Spleen (tissue), 7 donors: ENCODE measurements around the gene BCL7A.

Source experiments
- POLR2A ChIP-seq, 3 donors: fragments of 450-650 bp; IDR thresholded peaks; one replicate each; pipeline ENCODE4 v1.5.1; 2017; ENCODE audit warnings: antibody characterized with exemption in 3 of 3, mild to moderate bottlenecking in 1 of 3
- POLR2AphosphoS5 ChIP-seq, 3 donors: sonication (generic); formaldehyde crosslinking; IDR thresholded peaks; one replicate each; pipeline ENCODE4 v1.5.1; 2017; ENCODE audit warnings: antibody characterized with exemption in 3 of 3
- TF ChIP-seq, protein P1 (sequence below), 11 experiments: fragments of 200-600 bp in 7 of 11; fragments of 450-650 bp in 4 of 11; sonication (generic) in 4 of 11; IDR thresholded peaks in 8 of 11; conservative IDR thresholded peaks in 3 of 11; 1 replicate in 7 of 11; 2 replicates in 4 of 11; pipeline versions ENCODE4 v1.4.0 to v1.8.0; 2016 to 2021; ENCODE audit warnings: antibody characterized with exemption in 11 of 11, inconsistent platforms in 4 of 11, mild to moderate bottlenecking in 1 of 11
- donor health status: DM: no; HTN: no; CAD: no; lungs with moderate emphysema.
- donor health status: DM: no; HTN: no; CAD: no.
- donor health status: DM: no; HTN: no; CAD: no.

DNA sequence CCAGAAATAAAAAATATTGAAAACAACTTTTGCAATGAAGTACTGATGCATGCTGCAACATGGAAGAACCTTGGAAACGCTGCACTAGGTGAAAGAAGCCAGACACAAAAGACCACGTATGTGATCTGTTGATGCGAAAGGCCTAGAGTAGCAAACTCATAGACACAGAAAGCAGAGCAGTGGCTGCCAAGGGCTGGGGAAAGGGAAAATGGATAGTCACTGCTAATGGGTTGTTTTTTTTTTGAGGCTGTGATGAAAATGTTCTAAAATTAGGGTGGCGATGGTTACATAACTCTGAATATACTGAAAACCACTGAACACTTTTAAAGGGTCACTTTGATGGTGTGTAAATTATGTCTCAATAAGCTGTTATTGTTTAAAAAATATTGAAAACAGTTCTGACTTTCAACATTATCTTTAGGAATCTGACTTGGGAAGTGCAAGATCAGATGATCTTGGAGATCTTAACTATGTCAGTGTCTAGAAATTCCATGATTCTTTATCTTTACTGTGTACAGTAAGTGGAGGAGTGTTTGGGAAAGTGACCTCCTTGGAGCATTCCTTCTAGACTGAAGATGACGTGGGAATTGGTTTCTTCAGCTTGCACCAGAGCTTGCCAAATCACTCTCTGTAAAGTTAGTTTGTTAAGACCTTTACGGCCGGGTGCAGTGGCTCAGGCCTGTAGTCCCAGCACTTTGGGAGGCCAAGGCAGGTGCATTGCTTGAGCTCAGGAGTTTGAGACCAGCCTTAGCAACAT is 69.3 kb downstream of the BCL7A start:
- TF ChIP-seq POLR2A (IDR thresholded peaks at IDR 0.05), result no peak
- TF ChIP-seq POLR2AphosphoS5 (IDR thresholded peaks at IDR 0.05), result no peak
- TF ChIP-seq, protein P1, sequence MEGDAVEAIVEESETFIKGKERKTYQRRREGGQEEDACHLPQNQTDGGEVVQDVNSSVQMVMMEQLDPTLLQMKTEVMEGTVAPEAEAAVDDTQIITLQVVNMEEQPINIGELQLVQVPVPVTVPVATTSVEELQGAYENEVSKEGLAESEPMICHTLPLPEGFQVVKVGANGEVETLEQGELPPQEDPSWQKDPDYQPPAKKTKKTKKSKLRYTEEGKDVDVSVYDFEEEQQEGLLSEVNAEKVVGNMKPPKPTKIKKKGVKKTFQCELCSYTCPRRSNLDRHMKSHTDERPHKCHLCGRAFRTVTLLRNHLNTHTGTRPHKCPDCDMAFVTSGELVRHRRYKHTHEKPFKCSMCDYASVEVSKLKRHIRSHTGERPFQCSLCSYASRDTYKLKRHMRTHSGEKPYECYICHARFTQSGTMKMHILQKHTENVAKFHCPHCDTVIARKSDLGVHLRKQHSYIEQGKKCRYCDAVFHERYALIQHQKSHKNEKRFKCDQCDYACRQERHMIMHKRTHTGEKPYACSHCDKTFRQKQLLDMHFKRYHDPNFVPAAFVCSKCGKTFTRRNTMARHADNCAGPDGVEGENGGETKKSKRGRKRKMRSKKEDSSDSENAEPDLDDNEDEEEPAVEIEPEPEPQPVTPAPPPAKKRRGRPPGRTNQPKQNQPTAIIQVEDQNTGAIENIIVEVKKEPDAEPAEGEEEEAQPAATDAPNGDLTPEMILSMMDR (IDR thresholded peaks at IDR 0.05 in 8 of 11, conservative IDR thresholded peaks at IDR 0.05 in 3 of 11), result no peak
